ENCODE measurements around the gene ANKRD16.
A peak's percentile ranks its signal among the peaks of the same experiment; 100 is the strongest.
"Not testable (repeated sequence)": the region's sequence is repeated elsewhere in the genome, so short reads cannot be mapped to it uniquely, and the experiment has no call there.

Gene ANKRD16

DNA sequence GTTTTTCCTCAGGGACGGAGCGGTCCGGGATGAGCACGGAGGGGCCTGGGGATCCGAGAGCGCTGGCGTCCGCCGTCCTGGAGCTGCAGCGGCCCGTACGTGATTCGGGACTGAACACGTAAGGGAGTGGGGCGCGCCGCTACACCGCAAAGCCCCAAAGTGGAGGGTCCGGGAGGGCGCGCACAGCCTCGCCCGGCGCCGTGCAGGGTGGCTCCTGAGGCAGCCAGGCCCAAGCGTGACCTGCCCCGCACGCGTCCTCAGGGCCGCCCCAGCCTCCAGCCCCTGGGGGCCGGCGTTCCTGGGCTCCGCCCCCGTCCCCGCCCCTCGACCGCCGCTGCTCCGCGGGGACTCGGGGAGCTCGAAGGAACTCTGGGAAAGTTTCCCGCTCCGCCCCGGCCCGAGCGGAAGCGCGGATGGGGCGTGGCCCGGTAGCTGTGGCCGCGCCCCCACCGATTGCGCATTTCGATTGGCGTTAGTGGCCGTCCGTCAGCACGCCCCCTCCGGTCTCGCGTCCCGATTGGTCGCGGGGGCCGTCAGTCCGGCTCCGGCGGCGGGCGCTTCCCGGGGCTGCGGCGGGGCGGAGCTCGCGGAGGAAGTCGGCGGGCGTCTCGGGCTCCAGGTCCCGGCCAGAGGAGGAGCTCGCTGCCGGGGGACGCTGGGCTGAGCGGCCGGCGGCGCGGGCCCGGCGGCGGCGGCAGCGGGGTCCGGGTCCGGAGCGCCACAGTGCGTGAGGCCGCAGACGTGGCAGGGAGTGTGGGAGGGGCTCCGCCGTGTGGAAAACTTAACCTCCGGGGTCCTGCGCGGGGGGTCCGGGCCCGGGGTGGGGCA, at the start of gene ANKRD16, which contains the start of gene FBH1:
Gene ANKRD16, minus strand, starts transcription at position 270 of the 828 bp plus-strand sequence. CDS start 539 bp downstream, outside the sequence.
Gene FBH1, plus strand, starts transcription at position 620 of the 828 bp plus-strand sequence. Its CDS starts 103 bp downstream, at position 723.
- DNase-seq (ENCODE audit: low read depth, low spot score): peak; percentile 100

GRCh38 chr10:5938291-5938690, 48.6 kb upstream of the ANKRD16 start:
- no peak for DNase-seq (ENCODE audit: low read depth, low spot score)

- no peak for DNase-seq (ENCODE audit: low read depth, low spot score)
Measured at GRCh38 chr10:5937016-5937415, 47.3 kb upstream of the ANKRD16 start.

- DNase-seq (ENCODE audit: low read depth, low spot score): no peak
Measured at GRCh38 chr10:5935628-5936027, 45.9 kb upstream of the ANKRD16 start.

GRCh38 chr10:5933909-5934546, 44.3 kb upstream of the ANKRD16 start:
- no peak for DNase-seq (ENCODE audit: low read depth, low spot score)

- DNase-seq (ENCODE audit: low read depth, low spot score): no peak
Measured at GRCh38 chr10:5932345-5932744, 42.7 kb upstream of the ANKRD16 start.

- no peak for DNase-seq (ENCODE audit: low read depth, low spot score)
Measured at GRCh38 chr10:5930272-5930671, 40.6 kb upstream of the ANKRD16 start.

DNA sequence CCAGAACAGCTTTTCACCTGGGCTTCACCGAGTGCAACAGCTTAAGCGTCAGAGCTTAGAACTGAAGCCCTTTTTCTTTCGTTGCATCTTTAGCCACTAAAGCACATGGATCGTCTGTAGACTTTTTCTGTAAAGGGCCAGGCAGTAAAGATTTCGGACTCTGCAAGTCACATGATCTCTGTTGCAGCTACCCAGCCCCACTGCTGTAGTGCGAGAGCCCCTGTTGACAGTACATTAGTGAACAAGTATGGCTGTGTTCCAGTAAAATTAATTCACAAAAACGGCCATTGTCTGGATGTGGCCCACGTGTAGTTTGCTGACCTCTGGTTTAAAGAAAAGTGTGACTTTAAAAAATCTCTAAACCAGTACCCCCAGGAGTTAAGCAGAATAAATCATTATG, 39.7 kb upstream of the ANKRD16 start:
- DNase-seq (ENCODE audit: low read depth, low spot score): no peak

DNA sequence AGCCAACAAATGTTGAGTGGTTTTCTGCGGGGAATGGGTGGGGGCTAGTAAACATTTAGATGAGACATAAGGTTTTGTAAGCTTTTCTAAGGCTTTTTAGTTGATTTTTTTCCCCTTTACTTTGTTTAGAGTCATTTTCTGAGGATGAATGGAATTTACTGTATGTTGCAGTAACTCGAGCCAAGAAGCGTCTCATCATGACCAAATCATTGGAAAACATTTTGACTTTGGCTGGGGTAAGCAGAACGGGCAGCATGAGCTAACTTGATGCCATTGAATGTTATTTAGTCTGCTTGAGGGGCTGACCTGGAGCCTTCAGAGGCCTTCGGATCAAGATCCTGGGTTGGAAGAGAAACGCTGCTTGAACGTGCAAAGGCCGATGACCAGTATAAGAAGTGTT, 37.6 kb upstream of the ANKRD16 start:
- DNase-seq (ENCODE audit: low read depth, low spot score): peak; percentile 81

DNA sequence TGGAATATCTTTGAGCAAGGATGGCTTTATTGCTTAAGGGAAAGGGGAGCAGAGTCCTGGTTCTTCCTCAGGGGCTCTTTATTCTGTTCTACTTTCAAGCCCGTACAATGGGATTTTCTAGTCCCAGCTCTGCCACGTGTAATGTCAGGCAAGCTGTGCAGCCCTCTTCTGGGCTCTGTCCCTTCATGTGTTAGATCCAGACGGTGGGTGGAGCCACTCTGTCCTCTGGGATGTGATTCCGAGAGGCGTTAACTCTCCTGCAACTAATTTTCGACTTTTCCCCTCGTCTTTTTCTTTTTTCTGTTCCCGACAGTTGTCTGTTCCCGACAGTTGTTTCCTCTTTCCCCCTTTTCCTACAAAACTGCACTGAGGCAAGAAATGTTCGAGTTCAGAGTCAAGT, 35.2 kb upstream of the ANKRD16 start:
- DNase-seq (ENCODE audit: low read depth, low spot score): no peak

DNA sequence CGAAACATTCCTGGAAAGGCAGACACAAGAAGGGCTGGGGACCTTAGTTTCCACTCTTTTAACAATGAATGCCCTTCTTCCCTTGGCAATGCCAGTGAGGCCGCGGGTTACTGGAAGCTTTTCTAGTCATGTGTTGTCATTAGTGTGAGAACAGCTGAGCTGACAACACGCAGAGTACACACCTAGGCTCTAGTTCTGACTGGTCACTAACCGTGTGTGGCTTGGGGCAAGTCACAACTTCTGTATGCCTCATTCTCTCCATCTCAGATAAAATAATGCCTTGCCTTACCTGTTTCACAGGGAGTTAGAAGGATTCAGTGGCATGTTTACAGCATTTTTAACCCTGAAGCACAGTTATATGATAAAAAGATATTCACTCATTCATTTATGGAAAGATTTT, 32.1 kb upstream of the ANKRD16 start:
- no peak for DNase-seq (ENCODE audit: low read depth, low spot score)

- no peak for DNase-seq (ENCODE audit: low read depth, low spot score)
Measured at GRCh38 chr10:5919568-5919967, 29.9 kb upstream of the ANKRD16 start.

DNA sequence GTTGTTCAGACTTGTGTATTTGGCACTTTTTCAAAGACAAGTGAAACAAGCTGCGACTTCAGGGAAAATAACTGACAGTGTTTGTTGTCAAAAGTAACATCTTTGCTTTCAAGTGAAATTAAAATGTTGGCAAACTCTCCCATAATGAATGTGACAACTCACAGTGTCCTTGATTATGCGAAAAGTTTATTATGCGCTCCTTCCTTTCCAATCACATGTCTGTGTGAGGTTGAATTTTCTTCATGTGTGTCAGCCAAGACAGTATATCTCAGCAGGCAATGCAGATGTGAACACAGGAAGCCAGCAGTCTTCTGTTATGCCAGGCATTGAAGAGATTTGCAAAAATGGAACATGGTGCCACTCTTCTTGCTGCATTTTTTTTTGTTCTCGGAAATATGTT, 29.1 kb upstream of the ANKRD16 start:
- no peak for DNase-seq (ENCODE audit: low read depth, low spot score)

DNA sequence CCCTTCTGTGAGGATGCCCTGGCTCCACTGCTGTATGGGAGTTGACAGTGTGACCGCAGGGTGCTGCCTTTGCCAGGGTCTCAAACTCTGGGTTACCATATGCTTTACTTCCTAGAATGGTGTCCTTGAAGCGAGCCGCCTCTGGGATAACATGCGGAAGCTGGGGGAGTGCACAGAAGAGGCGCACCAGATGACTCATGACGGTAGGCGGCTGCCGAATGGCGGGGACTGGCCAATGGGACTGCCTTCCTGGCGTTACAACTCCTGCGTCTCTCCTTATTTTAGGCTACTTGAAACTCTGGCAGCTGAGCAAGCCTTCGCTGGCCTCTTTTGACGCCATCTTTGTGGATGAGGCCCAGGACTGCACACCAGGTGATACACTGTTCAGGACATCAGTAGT, 27.6 kb upstream of the ANKRD16 start:
- DNase-seq (ENCODE audit: low read depth, low spot score): no peak

DNA sequence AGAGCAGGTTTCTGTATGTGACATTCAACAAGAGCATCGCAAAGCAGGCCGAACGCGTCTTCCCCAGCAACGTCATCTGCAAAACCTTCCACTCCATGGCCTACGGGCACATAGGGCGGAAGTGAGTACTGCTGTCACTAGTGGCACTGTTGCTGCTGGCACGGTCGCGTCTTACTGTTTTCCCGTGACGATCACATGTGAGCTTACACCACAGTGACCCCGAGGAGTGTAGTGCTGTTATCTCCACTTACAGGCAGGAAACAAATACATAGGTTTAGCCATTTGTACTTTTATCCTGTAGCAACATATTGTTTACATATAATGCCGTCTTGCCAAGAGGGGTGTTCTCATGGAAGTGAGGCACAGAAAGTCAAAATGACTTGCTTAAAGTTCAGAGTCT, 25.8 kb upstream of the ANKRD16 start:
- no peak for DNase-seq (ENCODE audit: low read depth, low spot score)

DNA sequence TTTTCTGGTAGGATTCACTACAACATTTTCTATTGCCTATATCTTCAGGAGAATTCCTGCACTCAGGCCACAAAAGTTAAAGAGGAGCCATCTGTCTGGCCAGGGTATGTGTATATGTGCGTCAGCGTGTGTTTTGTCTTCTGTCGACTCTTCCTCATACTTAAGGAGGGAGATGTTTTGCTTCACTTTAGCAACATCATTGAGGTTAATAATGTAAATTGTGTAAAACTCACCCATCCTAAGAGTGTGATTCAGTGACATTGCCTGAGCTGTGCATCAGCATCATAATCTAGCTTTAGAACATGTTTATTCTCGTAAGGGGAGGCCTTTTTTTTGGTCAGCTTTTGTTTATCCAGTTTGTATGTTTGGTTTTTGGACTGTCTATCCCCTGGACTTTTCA, 24.0 kb upstream of the ANKRD16 start:
- no peak for DNase-seq (ENCODE audit: low read depth, low spot score)

DNA sequence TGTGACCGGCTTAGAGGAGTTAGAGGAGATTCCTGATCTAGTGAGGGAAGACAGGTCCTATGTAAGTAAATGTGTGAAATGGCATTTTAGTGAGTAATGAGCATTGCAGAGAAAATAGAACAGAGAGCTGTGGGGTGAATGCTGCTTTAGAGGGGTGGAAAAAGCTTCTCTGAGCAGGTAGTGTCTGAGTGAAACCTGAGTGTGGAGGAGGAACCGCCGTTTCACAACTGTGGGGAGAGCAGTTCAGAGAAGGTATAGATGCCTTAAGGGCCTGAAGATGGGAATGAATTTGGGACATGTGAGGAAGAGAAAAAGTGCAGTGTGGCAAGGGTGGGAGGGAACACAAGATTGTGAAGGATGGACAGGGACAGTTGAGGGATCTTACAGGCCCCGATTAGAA, 22.0 kb upstream of the ANKRD16 start:
- DNase-seq (ENCODE audit: low read depth, low spot score): no peak

DNA sequence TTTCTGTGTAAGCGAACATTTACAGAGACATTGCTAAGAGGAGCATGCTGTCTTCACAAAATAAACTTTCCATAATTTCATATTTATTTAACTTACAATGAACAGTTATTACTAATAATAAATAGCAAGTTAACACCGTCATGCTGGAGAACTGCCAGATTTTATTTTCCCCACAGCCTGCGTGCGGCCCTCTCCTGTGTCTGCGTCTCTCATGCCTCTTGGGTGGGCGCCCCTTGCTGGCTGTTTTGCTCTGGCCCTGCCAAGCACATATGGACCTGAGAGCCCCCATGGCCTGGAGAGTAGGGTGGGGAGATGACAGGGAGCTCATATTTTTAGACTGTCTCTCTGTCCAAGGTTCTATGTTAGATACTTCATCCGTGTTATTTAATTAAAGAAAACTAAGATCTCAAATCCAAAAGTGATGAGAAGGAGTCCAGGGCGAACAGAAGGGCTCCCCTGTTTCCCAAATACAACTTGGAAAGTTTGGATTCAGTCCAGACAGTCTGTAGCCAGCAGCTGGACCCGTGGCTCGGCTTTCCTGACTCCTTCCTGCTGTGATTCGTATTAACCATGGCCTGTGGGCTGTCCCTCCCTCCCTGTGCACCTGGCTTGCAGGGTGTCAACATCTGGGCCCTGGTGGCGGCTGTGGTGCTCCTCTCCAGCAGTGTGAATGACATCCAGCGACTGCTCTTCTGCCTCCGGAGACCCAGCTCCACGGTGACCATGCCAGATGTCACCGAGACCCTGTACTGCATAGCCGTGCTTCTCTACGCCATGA, 20.8 kb upstream of the ANKRD16 start:
- no peak for DNase-seq (ENCODE audit: low read depth, low spot score)

DNA sequence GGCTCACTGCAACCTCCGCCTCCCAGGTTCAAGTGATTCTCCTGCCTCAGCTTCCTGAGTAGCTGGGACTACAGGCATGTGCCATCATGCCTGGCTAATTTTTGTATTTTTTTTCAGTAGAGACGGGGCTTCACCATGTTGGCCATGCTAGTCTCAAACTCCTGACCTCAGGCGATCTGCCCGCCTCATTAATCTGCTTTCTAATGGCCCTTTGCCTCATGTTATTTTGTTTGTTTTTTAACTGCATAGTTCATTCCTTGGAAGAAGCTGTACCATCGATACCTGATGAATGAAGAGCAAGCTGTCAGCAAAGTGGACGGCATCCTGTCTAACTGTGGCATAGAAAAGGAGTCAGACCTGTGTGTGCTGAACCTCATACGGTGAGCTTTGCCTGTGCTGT, 19.0 kb upstream of the ANKRD16 start:
- not testable (repeated sequence) for DNase-seq (ENCODE audit: low read depth, low spot score)

- no peak for DNase-seq (ENCODE audit: low read depth, low spot score)
Measured at GRCh38 chr10:5906651-5907050, 17.0 kb upstream of the ANKRD16 start.

DNA sequence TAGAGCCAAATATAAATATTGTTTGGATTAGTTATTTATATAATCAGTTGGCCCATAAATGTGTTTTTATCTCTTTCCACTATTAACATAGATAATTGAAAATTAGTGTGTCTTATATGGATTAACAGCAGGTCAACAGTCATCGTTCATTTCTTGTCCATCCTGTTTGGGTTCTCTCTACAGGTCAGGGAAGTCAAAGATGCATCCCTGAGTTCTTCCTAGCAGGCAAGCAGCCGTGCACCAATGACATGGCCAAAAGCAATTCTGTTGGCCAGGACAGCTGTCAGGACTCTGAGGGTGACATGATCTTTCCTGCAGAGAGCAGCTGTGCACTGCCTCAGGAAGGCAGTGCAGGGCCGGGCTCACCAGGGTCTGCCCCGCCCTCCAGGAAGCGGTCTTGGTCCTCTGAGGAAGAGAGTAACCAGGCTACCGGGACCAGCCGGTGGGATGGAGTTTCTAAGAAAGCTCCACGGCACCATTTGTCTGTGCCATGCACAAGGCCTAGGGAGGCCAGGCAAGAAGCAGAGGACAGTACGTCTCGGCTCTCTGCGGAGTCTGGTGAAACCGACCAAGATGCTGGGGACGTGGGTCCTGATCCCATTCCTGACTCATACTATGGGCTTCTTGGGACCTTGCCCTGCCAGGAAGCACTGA, 16.3 kb upstream of the ANKRD16 start:
- no peak for DNase-seq (ENCODE audit: low read depth, low spot score)

GRCh38 chr10:5904227-5904626, 14.5 kb upstream of the ANKRD16 start:
- no peak for DNase-seq (ENCODE audit: low read depth, low spot score)

Measured in astrocyte of the hippocampus (primary cell).